ENCODE measurements around the gene ABCB8. TPM values are rescaled to one million over a fixed set of nuclear protein-coding genes. Genes with fewer than 3 reads are reported as not detected.
A peak's percentile ranks its signal among the peaks of the same experiment; 100 is the strongest.
"Not testable (repeated sequence)": the region's sequence is repeated elsewhere in the genome, so short reads cannot be mapped to it uniquely, and the experiment has no call there.

The ABCB8 gene
- total RNA-seq, 2 donors from 2014 or later: 47.7 to 60.1 TPM

DNA sequence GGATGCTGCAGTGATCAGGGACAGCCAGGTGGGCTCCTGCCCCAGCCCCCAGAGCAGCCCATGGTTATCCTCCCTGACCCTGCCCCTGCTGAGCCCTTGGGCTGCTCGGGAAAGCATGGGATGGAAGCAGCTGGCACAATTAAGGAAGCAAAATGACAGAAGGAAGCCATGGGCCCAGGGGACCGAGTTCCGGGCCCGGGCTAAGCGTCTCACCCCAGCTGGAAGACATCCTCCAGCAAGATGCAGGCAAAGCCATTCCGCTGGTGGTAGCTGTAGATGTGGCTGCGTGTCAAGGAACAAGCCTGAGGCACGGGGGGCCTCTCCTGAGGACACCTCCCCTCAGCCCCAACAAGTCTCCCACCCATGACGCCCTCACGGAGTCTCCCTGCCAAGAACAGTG lies 5.0 kb upstream of the ABCB8 start:
- H3K27ac Mint-ChIP-seq: no peak overlapping the region
- DNase-seq: no peak

GRCh38 chr7:151024435-151025056 lies 3.7 kb upstream of the ABCB8 start, which contains the start of gene ATG9B:
TSS of gene ATG9B (minus strand) at chr7:151024494. CDS start at chr7:151024423, 71 bp downstream.
- ATAC-seq: no peak
- Mint-ChIP-seq H3K27ac (no peak within 1 kb of the TSS), H3K4me3 (no peak within 1 kb of the TSS), H3K36me3 (ENCODE audit: low read depth) (peaks cover 2% of the 10 kb centered on the region), H3K4me1 (peaks cover 13% of the 10 kb centered on the region), H3K27me3 (peaks cover 6% of the 10 kb centered on the region)
- H3K9me3 ChIP-seq (ENCODE audit: control insufficient read depth, low read length, poor library complexity, severe bottlenecking): no peaks in the 10 kb centered on the region
- DNase-seq: no peak

More for the DNA sequence above, 5.0 kb upstream of the ABCB8 start:
- ATAC-seq: no peak
- Mint-ChIP-seq H3K4me3 (no peak overlapping the region), H3K27me3 (peaks cover 13% of the 10 kb centered on the region), H3K36me3 (ENCODE audit: low read depth) (no peaks in the 10 kb centered on the region), H3K4me1 (peaks cover 15% of the 10 kb centered on the region)
- H3K9me3 ChIP-seq (ENCODE audit: control insufficient read depth, low read length, poor library complexity, severe bottlenecking): no peaks in the 10 kb centered on the region

DNA sequence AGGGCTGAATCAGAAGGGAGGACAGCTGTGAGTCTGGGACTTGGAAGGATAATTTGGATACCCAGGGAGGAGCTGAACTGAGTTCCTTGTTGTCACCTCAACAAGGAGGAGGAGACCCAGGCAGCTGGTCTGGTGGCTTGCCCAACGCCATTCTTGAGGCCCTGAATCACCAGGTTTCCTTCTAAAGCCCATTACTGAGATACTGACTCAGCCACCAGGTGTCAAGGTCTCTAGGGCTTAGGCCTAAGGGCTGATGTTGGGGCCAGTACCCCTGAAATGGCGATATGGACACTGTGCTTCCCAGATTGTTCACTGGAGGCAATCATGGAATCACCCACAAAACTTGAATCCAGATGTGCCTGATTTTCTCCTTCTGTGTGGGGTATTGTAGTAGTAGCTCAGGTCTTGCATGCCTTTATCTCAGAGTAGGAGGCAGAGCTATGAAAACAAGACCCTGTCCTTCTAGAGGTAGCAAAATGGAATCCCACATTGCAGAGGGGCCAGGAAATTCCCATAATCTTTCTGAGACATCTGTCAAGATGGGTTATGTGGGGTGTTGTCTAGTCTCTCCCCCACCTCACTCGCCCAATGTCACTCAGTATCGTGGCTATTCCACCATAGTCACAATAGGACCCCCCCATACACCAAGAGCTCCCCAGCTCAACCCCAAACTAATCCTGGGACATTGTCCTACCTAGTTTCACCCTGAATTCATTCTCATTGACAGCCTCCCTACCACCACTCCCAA lies 2.2 kb upstream of the ABCB8 start:
- H3K27me3 Mint-ChIP-seq: peaks cover 4% of the 10 kb centered on the region
- H3K9me3 ChIP-seq (ENCODE audit: control insufficient read depth, low read length, poor library complexity, severe bottlenecking): no peaks in the 10 kb centered on the region
- peaks cover 16% of the 10 kb centered on the region for H3K4me1 Mint-ChIP-seq
- DNase-seq (no peak), ATAC-seq (no peak)
- no peak overlapping the region for H3K4me3 Mint-ChIP-seq
- peaks cover 2% of the 10 kb centered on the region for H3K36me3 Mint-ChIP-seq (ENCODE audit: low read depth)
- H3K27ac Mint-ChIP-seq: peak overlapping the region; percentile 70

- ATAC-seq; H3K36me3 Mint-ChIP-seq (ENCODE audit: low read depth); DNase-seq; H3K27me3 Mint-ChIP-seq; H3K9me3 ChIP-seq (ENCODE audit: control insufficient read depth, low read length, poor library complexity, severe bottlenecking): not testable (repeated sequence)
- Mint-ChIP-seq H3K4me1 (peaks cover 22% of the 10 kb centered on the region), H3K27ac (peak overlapping the region; percentile 96), H3K4me3 (peak overlapping the region; percentile 91)
Measured at GRCh38 chr7:151026771-151027727, 1.2 kb upstream of the ABCB8 start.

GRCh38 chr7:151027728-151028130 lies 521 bp upstream of the ABCB8 start:
- H3K9me3 ChIP-seq (ENCODE audit: control insufficient read depth, low read length, poor library complexity, severe bottlenecking); DNase-seq; H3K36me3 Mint-ChIP-seq (ENCODE audit: low read depth); H3K27me3 Mint-ChIP-seq: not testable (repeated sequence)
- H3K4me1 Mint-ChIP-seq: peaks cover 22% of the 10 kb centered on the region
- H3K27ac Mint-ChIP-seq: peak overlapping the region; percentile 96
- ATAC-seq: peak; percentile 35
- H3K4me3 Mint-ChIP-seq: peak overlapping the region; percentile 91

DNA sequence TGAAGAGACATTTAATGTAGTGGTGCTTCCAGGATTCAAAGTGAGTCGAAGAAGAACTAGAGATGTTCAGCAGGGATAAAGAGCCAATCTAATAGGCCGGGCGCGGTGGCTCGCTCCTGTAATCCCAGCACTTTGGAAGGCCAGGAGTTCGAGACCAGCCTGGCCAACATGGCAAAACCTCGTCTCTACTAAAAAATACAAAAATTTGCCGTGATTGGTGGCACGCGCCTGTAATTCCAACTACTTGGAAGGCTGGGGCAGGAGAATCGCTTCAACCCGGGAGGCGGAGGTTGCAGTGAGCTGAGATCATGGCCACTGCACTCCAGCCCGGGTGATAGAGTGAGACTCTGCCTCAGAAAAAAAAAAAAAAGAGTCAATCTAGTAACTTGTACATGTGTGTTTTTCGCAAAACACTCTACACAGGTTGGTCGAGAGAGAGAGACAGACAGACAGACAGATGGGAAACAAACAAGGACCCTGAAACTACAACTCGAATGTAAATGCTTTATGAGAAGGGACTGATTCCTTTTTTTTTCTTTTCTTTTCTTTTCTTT lies 775 bp downstream of the ABCB8 start:
- no peaks in the 10 kb centered on the region for H3K9me3 ChIP-seq (ENCODE audit: control insufficient read depth, low read length, poor library complexity, severe bottlenecking)
- Mint-ChIP-seq H3K27me3 (no peaks in the 10 kb centered on the region), H3K27ac (peak overlapping the region; percentile 96), H3K36me3 (ENCODE audit: low read depth) (peaks cover 2% of the 10 kb centered on the region), H3K4me3 (peak overlapping the region; percentile 91), H3K4me1 (peaks cover 22% of the 10 kb centered on the region)
- ATAC-seq (no peak), DNase-seq (no peak)

- H3K27me3 Mint-ChIP-seq: no peaks in the 10 kb centered on the region
- H3K36me3 Mint-ChIP-seq (ENCODE audit: low read depth): peaks cover 2% of the 10 kb centered on the region
- no peak overlapping the region for H3K4me3 Mint-ChIP-seq
- H3K9me3 ChIP-seq (ENCODE audit: control insufficient read depth, low read length, poor library complexity, severe bottlenecking): no peaks in the 10 kb centered on the region
- no peak overlapping the region for H3K27ac Mint-ChIP-seq
- DNase-seq: no peak
- H3K4me1 Mint-ChIP-seq: peaks cover 22% of the 10 kb centered on the region
- no peak for ATAC-seq
Measured at GRCh38 chr7:151031011-151031410, 2.8 kb downstream of the ABCB8 start.

- no peaks in the 10 kb centered on the region for H3K9me3 ChIP-seq (ENCODE audit: control insufficient read depth, low read length, poor library complexity, severe bottlenecking)
- H3K4me3 Mint-ChIP-seq: no peak overlapping the region
- ATAC-seq (no peak), DNase-seq (no peak)
- H3K36me3 Mint-ChIP-seq (ENCODE audit: low read depth): peaks cover 5% of the 10 kb centered on the region
- H3K27me3 Mint-ChIP-seq: no peaks in the 10 kb centered on the region
- no peak overlapping the region for H3K27ac Mint-ChIP-seq
- H3K4me1 Mint-ChIP-seq: peaks cover 16% of the 10 kb centered on the region
Measured at GRCh38 chr7:151032936-151033863, 5.0 kb downstream of the ABCB8 start.

DNA sequence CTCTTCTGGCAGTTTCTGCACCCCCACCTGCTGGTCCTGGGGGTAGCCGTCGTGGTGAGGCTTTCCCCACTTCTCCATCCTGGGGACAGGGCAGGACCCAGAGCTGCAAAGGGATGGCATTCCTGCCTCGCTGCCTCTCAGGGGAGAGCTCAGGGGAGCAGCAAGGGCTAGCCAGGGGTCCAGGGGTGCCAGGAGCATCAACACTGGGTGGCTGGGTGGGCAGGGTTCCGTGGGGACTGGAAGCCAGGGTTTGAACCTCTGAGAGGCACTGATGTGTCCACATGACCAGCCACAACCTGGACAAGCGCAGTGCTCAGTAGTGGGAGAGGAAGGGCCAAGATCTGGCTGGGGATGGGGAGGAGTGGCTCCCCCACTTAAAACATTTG lies 5.6 kb downstream of the ABCB8 start:
- peaks cover 13% of the 10 kb centered on the region for H3K4me1 Mint-ChIP-seq
- H3K36me3 Mint-ChIP-seq (ENCODE audit: low read depth): peaks cover 3% of the 10 kb centered on the region
- no peak overlapping the region for H3K4me3 Mint-ChIP-seq
- DNase-seq (no peak), ATAC-seq (no peak)
- no peaks in the 10 kb centered on the region for H3K27me3 Mint-ChIP-seq
- H3K9me3 ChIP-seq (ENCODE audit: control insufficient read depth, low read length, poor library complexity, severe bottlenecking): no peaks in the 10 kb centered on the region
- H3K27ac Mint-ChIP-seq: no peak overlapping the region

DNA sequence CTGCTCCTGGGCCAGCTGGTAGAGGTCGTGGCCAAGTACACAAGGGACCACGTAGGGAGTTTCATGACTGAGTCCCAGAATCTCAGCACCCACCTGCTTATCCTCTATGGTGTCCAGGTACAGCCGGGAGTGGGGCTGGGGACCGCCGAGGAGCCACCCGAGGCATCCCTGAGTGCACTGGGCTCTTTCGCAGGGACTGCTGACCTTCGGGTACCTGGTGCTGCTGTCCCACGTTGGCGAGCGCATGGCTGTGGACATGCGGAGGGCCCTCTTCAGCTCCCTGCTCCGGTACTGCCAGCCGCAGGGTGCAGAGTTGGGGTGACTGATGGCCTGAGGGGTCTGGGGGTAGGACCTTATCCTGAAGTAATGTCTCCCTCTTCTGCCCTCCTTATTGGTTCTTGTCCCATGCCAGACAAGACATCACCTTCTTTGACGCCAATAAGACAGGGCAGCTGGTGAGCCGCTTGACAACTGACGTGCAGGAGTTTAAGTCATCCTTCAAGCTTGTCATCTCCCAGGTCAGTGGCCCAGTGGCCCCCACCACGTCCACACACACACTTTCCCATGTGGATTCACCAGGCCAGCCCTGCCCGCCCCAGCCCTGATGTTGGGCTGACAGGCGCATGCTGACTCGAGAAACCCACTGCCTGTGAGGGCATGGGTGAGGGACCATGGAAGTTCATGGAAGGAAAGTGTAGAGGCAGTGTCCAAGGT lies 6.2 kb downstream of the ABCB8 start:
- Mint-ChIP-seq H3K36me3 (ENCODE audit: low read depth) (peaks cover 3% of the 10 kb centered on the region), H3K27ac (no peak overlapping the region), H3K4me1 (peaks cover 13% of the 10 kb centered on the region), H3K4me3 (no peak overlapping the region), H3K27me3 (no peaks in the 10 kb centered on the region)
- ATAC-seq (no peak), DNase-seq (no peak)
- H3K9me3 ChIP-seq (ENCODE audit: control insufficient read depth, low read length, poor library complexity, severe bottlenecking): no peaks in the 10 kb centered on the region

GRCh38 chr7:151035026-151035717 lies 6.9 kb downstream of the ABCB8 start:
- ATAC-seq (no peak), DNase-seq (no peak)
- H3K36me3 Mint-ChIP-seq (ENCODE audit: low read depth): peaks cover 3% of the 10 kb centered on the region
- no peaks in the 10 kb centered on the region for H3K27me3 Mint-ChIP-seq
- H3K4me1 Mint-ChIP-seq: peaks cover 17% of the 10 kb centered on the region
- no peaks in the 10 kb centered on the region for H3K9me3 ChIP-seq (ENCODE audit: control insufficient read depth, low read length, poor library complexity, severe bottlenecking)
- peak overlapping the region; percentile 31 for H3K4me3 Mint-ChIP-seq
- no peak overlapping the region for H3K27ac Mint-ChIP-seq
